ENCODE results near the gene ENG. TPM values are rescaled to one million over a fixed set of nuclear protein-coding genes. Genes with fewer than 3 reads are reported as not detected.

ENG gene
- total RNA-seq, 1 experiment from 2014 or later, result 16.4 TPM

DNA sequence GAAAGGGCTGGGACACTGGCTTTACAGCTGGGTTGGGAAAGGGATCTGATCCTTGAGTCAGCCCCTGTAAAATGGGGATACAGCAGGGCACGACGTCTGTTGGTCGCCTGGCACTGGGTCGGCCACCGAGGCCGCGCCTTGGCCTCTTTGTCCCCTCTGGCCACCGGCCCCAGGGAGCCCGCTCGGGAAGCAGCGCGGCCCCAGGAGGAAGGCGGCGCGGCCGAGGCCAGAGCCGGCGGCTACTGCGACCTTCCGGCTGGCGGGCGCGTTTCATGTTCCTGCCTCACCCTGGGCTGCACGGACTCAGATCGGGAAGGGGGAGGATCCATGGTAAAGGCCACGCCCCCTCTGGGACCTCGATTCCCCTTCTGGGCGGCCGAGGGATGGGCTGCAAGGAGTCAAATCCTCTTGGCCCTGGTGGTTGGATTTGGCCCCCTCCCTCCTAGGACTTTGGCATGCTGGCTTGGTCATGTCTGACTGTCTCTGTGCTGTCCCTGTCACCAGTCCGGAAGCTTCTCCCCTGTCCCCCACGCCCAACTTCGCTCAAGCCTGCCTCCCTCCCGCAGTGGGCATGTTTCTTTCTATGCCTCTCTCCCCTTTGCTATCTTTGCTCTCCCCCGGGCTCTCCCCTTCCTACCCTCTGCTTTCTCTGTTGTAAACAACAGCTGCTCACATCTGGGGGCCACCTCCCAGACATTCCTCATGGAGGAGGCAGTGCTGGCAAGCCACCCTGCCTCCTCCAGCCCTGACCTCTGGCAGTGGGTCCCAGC, 26.0 kb downstream of the ENG start:
- no peak for DNase-seq
- Histone ChIP-seq H3K4me3 (no peak overlapping the region), H3K4me1 (peaks cover 4% of the 10 kb centered on the region), H3K9me3 (replicated peaks) (no peaks in the 10 kb centered on the region), H3K27me3 (no peaks in the 10 kb centered on the region), H3K27ac (no peak overlapping the region), H3K36me3 (peaks cover 22% of the 10 kb centered on the region)

DNA sequence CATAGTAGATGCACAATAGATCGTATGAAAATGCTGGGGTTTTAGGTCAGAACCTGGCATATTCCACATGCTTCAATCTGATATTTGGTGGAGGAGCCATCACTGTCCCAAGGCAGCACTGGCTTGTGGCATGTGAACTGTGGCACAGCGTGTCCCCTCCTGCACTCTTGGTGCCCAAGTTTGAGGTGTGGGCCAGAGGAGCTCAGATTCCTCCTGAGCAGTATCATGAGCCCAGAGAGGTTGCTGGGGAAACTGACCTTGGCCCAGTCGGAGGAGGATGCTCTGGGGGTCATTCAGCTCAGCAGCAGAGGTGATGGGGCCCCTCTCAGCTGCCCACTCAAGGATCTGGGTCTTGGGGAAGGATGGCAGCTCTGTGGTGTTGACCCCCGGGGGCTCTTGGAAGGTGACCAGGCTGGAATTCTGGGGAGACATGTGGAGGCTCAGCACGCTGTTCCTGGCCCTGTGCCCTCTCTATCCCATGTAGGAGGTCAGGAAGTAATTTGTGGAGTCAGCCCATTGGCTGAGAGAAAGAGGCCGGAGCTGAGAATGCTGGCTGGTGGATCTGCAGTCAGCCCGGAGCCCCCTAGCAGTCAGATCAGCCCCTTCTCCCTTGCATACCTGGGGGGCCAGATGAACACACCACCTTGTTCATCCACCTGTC, 28.1 kb downstream of the ENG start:
- Histone ChIP-seq H3K4me3 (no peak overlapping the region), H3K27ac (no peak overlapping the region), H3K9me3 (replicated peaks) (no peaks in the 10 kb centered on the region), H3K4me1 (peaks cover 4% of the 10 kb centered on the region), H3K36me3 (peaks cover 22% of the 10 kb centered on the region), H3K27me3 (no peaks in the 10 kb centered on the region)
- no peak for DNase-seq

DNA sequence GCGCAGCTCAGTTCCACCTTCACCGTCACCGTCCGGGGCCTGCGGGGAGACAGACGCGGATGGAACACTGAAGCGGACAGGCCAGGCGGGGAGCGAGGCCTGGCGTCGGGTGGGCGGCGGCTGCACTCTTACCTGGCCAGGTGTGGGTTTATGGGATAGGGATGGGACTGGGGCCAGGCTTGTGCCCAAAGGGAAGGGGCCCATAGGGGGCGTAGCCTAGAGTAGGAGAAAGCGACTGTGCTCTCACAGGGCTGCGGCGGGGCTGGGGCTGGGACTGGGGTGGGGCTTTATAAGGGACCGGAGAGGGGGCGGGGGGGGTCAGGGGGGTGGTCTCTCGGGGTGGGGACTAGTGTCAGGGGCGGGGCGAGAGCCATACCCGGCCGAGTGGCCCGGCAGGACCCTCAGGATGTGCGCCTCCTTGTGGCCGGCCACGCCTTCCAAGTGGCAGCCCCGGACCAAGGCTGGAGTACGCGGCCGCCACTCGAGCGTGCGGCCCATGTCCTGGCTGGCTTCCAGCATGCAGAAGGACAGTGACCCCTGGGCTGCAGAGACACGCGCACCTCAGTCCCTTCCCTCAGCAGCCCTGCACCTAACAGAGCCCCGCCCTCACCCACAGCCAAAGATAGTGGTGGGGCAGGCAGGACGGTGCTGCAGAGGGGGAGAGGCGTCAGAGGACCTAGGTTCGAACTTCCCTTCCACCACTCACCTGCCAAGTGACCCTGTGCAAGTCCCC, 29.0 kb downstream of the ENG start:
- Histone ChIP-seq H3K36me3 (peaks cover 27% of the 10 kb centered on the region), H3K4me3 (no peak overlapping the region), H3K9me3 (replicated peaks) (no peaks in the 10 kb centered on the region), H3K27ac (no peak overlapping the region), H3K27me3 (no peaks in the 10 kb centered on the region), H3K4me1 (peaks cover 4% of the 10 kb centered on the region)
- DNase-seq, result no peak

DNA sequence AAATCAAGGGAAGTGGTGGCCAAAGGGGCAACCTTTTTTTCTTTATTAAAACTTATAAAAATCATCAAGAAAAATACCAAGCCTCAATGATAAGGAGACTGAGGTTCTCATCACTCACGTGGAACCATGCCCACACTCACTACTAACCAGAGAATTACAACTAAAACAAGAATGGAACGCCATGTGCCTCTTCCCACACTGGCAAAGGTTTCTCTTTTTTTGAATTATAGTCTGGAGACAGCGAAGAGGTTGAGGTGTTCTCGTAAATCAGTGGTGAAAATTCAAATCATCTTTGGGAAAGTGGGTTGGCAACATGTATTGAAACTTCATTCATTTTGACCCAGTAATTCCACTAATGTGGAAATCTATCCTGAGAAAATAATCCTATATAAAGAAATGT, 32.4 kb downstream of the ENG start:
- H3K27me3 ChIP-seq, result no peaks in the 10 kb centered on the region
- peaks cover 29% of the 10 kb centered on the region for H3K36me3 ChIP-seq
- no peak for DNase-seq
- H3K4me1 ChIP-seq, result peaks cover 14% of the 10 kb centered on the region
- no peak overlapping the region for H3K4me3 ChIP-seq
- no peaks in the 10 kb centered on the region for H3K9me3 ChIP-seq (replicated peaks)
- no peak overlapping the region for H3K27ac ChIP-seq

DNA sequence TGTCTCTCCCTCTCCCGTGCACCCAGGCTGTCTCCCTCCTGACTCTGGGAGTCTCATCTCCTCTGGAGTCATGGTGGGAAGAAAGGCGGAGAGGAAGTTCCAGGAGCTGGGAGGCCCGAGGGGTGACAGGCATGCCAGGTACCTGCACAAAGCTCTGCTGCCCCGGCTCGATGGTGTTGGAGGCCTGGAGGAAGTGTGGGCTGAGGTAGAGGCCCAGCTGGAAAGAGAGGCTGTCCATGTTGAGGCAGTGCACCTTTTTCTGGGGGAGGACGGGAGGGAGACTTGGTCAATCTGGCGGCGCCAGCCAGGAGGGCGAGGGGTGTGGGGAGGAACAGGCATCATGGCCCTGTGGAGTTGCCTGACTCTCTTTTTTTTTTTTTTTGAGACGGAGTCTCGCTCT, 35.9 kb downstream of the ENG start:
- Histone ChIP-seq H3K27me3 (no peaks in the 10 kb centered on the region), H3K36me3 (peaks cover 31% of the 10 kb centered on the region), H3K4me1 (peaks cover 14% of the 10 kb centered on the region), H3K27ac (peak overlapping the region; percentile 37), H3K4me3 (no peak overlapping the region), H3K9me3 (replicated peaks) (no peaks in the 10 kb centered on the region)
- DNase-seq, result no peak

DNA sequence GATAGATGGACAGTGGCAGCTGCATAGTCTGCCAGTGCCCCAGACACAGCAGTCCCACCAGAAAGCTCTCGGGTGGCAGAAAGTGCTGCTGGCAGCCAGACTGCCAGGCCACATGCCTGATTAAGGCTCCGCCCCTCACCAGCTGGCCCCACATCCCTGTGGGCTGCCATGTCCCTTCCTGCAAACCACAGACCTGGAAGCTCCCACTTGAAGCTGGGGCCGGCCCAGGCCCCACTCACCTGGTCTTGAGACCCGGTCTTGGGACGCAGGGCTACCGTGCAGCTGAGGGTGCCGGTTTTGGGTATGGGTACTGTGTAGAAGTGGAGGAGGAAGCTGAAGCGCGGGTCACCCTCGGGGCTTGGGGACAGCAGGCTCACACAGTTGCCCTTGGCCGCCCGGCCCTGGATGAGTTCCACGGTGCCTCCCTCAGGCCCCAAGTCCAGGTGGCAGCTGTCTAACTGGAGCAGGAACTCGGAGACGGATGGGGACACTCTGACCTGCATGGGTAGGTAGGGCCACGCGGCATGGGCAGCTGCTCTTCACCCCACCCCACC, 36.5 kb downstream of the ENG start:
- Histone ChIP-seq H3K4me3 (no peak overlapping the region), H3K27me3 (no peaks in the 10 kb centered on the region), H3K4me1 (peaks cover 14% of the 10 kb centered on the region), H3K27ac (peak overlapping the region; percentile 37), H3K36me3 (peaks cover 32% of the 10 kb centered on the region), H3K9me3 (replicated peaks) (no peaks in the 10 kb centered on the region)
- DNase-seq, result peak; percentile 74 to 75

DNA sequence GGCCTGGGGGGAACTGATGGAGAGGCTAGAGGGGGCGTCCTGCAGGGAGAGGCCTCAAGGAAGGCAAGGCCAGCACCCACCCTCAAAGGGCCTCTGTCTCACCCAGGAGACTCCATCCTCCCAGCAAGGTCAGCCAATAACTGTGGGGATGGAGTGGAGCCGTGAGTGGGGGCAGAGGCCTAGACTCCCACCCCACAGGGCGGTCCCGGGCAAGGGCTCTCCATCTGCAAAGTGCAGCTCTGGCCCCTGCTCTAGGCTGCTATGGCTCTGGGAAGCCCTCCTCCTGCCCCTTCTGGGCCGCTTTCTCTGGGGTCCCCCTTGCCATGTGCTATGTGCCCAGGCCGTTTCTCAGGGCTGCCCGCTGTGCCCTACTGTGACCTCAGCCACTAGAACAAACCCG, 37.7 kb downstream of the ENG start:
- no peak for DNase-seq
- no peaks in the 10 kb centered on the region for H3K27me3 ChIP-seq
- H3K4me1 ChIP-seq, result peaks cover 14% of the 10 kb centered on the region
- H3K36me3 ChIP-seq, result peaks cover 36% of the 10 kb centered on the region
- H3K4me3 ChIP-seq, result no peak overlapping the region
- no peak overlapping the region for H3K27ac ChIP-seq
- H3K9me3 ChIP-seq (replicated peaks), result no peaks in the 10 kb centered on the region

DNA sequence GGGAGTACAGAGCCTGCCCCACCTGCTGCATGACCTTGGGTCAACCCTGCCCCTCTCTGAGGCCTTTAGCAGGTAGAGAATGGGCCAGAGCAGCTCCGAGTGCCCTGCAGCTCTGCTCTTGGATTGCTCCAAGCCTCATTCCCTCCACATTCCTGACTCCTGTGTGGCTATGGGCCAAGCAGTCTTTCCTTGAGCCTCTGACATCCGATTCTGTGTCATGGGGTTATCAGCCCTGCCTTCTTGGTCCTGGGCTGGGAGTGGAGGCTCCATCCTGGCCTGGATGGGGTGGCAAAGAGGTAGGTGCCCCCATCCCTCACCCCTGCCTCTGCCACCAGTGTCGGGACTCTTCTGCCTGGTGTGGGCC, 38.1 kb downstream of the ENG start:
- Histone ChIP-seq H3K36me3 (peaks cover 36% of the 10 kb centered on the region), H3K27me3 (no peaks in the 10 kb centered on the region), H3K4me1 (peaks cover 14% of the 10 kb centered on the region), H3K27ac (no peak overlapping the region), H3K4me3 (no peak overlapping the region), H3K9me3 (replicated peaks) (no peaks in the 10 kb centered on the region)
- no peak for DNase-seq

DNA sequence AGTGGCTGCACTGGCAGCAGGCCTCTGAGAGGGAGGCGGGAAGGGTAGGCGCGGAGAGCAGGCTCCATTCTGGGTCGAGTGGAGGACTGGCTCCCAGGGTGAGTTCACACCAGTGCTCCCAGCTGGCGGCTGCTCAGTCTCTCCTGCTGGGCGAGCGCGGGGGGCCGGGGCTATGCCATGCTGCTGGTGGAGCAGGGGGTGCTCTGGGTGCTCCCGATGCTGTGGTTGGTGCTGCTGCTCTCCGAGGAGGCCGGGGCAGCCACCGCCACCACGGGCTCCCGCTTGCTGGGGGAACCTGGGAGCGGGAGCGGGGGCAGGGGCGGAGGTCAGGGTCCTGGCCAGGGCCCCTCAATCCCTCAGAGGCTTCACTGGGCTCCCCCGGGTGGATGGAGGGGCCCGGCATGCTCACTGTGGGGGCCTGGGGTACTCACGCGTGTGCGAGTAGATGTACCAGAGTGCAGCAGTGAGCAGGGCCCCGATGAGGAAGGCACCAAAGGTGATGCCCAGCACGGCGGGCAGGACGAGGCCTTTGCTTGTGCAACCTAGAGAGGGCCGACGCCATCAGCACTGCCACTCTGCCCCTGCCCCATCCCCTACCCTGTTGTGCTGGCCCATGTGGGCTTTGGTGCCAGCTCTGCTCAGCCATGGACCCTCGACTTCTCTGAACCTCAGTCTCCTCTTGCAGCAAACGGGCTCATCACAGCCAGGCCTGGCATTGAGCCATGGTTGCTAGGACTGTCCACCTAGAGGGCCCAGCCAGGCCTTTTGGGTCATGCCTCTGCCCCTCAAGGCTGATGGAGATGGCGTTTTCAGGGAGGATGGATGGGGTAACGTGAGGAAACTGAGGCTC, 38.7 kb downstream of the ENG start:
- H3K4me1 ChIP-seq, result peaks cover 14% of the 10 kb centered on the region
- H3K27me3 ChIP-seq, result no peaks in the 10 kb centered on the region
- H3K36me3 ChIP-seq, result peaks cover 31% of the 10 kb centered on the region
- H3K4me3 ChIP-seq, result no peak overlapping the region
- no peaks in the 10 kb centered on the region for H3K9me3 ChIP-seq (replicated peaks)
- no peak for DNase-seq
- H3K27ac ChIP-seq, result no peak overlapping the region

DNA sequence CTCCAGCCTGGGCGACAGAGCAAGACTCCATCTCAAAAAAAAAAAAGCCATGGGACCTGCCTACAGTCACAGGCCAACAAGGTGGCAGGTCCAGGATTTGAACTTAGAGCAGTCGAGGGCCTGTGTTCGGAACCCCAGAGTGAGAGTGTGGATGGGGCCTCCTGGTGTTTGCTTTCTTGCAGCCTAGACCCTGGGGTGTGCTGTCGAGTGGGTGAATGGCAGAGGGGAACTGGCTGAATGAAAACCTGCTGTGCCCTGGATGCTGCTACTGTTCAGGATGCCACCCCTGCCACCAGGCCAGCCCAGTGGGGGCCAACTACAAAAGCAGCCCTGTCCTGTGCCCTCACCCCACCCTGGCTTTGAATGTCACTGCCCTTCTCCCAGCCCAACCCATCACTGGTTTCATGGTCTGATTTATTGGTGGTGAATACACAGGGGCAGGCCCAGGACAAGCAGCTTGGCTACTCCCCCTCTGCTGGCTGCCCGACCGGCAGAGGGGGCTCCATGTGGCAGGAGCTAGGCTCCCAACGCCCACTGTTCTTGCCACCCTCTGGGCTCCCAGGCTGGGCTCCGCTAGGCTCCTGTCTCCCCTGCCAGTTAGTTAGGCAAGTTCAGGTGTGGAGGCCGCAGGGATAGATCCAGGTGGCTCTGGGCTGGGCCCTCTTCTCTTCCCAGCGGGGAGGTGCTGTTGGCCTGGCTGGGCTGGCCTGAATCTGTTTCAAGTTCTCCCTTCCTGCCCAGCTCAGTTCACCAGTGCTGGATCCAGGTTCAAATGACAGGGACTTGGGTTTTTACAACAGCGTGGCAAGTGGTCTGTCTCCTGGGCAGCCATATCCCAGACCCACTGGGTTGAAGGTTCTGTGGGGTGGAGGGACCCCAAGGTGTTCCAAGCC, 39.6 kb downstream of the ENG start:
- peaks cover 14% of the 10 kb centered on the region for H3K4me1 ChIP-seq
- H3K27me3 ChIP-seq, result no peaks in the 10 kb centered on the region
- no peaks in the 10 kb centered on the region for H3K9me3 ChIP-seq (replicated peaks)
- peaks cover 31% of the 10 kb centered on the region for H3K36me3 ChIP-seq
- no peak overlapping the region for H3K4me3 ChIP-seq
- no peak overlapping the region for H3K27ac ChIP-seq
- no peak for DNase-seq

DNA sequence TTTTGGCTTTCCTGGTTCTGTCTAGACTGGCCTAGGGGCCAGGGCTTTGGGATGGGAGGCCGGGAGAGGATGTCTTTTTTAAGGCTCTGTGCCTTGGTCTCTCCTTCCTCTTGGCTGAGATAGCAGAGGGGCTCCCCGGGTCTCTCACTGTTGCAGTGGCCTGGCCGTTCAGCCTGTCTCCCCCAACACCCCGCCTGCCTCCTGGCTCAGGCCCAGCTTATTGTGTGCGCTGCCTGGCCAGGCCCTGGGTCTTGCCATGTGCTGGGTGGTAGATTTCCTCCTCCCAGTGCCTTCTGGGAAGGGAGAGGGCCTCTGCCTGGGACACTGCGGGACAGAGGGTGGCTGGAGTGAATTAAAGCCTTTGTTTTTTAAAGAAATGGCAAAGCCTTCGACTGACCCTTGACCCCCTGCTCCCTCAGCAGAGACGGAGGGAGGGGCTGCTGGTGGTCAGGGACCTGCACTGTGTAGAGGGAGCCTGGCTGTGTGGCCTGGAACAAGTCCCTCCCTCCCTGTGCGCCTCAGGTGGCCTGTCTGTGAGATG, 40.7 kb downstream of the ENG start:
- no peak for DNase-seq
- Histone ChIP-seq H3K27ac (no peak overlapping the region), H3K27me3 (no peaks in the 10 kb centered on the region), H3K9me3 (replicated peaks) (no peaks in the 10 kb centered on the region), H3K4me3 (no peak overlapping the region), H3K4me1 (peaks cover 14% of the 10 kb centered on the region), H3K36me3 (peaks cover 25% of the 10 kb centered on the region)

DNA sequence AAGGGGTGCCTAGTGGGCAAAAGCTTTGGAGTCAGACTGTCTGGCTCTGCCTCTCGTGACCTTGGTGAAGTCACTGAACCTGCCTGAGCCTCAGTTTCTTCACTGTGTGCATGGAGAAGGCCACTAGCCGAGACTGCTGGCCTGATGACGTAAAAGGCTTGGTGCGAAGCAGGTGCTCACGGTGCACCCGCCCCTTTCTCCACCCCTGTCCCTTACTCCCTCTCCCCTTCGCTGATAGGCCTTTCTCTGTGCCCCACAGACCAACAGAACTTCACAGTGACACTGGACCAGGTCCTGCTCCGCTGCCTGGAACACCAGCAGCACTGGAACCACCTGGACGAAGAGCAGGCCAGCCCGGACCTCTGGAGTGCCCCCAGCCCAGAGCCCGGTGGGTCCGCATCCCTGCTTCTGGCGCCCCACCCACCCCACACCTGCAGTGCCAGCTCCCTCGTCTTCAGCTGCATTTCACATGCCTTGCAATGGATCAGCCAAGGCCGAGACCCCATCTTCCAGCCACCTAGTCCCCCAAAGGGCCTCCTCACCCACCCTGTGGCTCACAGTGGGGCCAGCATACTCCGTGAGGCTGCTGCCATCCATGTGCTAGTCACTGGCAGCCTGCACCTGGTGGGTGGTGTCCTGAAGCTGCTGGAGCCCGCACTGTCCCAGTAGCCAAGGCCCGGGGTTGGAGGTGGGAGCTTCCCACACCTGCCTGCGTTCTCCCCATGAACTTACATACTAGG, 41.4 kb downstream of the ENG start:
- no peak for DNase-seq
- no peaks in the 10 kb centered on the region for H3K9me3 ChIP-seq (replicated peaks)
- peaks cover 9% of the 10 kb centered on the region for H3K4me1 ChIP-seq
- no peak overlapping the region for H3K4me3 ChIP-seq
- peaks cover 25% of the 10 kb centered on the region for H3K36me3 ChIP-seq
- no peaks in the 10 kb centered on the region for H3K27me3 ChIP-seq
- H3K27ac ChIP-seq, result no peak overlapping the region

DNA sequence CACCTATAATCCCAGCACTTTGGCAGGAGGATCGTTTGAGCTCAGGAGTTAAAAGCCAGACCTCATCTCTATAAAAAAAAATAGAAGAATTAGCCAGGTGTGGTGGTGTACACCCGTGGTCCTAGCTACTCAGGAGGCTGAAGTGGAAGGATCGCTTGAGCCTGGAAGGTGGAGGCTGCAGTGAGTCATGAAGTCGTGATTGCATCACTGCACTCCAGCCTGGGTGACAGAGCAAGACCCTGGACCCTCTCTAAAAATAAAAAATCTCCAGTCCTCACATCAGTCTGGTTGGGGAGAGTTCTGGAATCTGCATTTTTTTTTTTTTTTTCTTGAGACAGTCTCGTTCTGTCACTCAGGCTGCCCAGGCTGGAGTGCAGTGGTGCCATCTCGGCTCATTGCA, 42.4 kb downstream of the ENG start:
- no peaks in the 10 kb centered on the region for H3K4me1 ChIP-seq
- peaks cover 25% of the 10 kb centered on the region for H3K36me3 ChIP-seq
- no peaks in the 10 kb centered on the region for H3K9me3 ChIP-seq (replicated peaks)
- H3K4me3 ChIP-seq, result no peak overlapping the region
- no peak for DNase-seq
- no peak overlapping the region for H3K27ac ChIP-seq
- no peaks in the 10 kb centered on the region for H3K27me3 ChIP-seq

Data from SJCRH30 (cell line).